Trophoblast cell (in vitro differentiated cells and primary cell): Measurements from ENCODE around the gene RNU2-63P.

Experiments
- DNase-seq, 2 donors: peaks; one replicate each; pipeline ENCODE4 v3.0.0-alpha.2; 2016
- H2AFZ ChIP-seq: 2 replicates; pipeline ENCODE4 v1.6.1; 2013; ENCODE audit warnings: low read length, moderate library complexity, mild to moderate bottlenecking; ENCODE audit not compliant: insufficient read depth, poor library complexity
- H2AK5ac ChIP-seq: 2 replicates; pipeline ENCODE4 v1.6.1; 2013; ENCODE audit warnings: mild to moderate bottlenecking, low read length
- H2BK120ac ChIP-seq: 2 replicates; pipeline ENCODE4 v1.6.1; 2013; ENCODE audit warnings: low read length, mild to moderate bottlenecking, moderate library complexity; ENCODE audit not compliant: insufficient read depth, poor library complexity
- H2BK12ac ChIP-seq: 2 replicates; pipeline ENCODE4 v1.6.1; 2013; ENCODE audit warnings: mild to moderate bottlenecking, low read length, moderate library complexity
- H2BK5ac ChIP-seq: 2 replicates; pipeline ENCODE4 v1.6.1; 2013; ENCODE audit warnings: low read length, low read depth, moderate library complexity, mild to moderate bottlenecking; ENCODE audit not compliant: poor library complexity
- H3K14ac ChIP-seq: 2 replicates; pipeline ENCODE4 v1.6.1; 2013; ENCODE audit warnings: mild to moderate bottlenecking, low read length
- H3K18ac ChIP-seq: 2 replicates; pipeline ENCODE4 v1.6.1; 2013; ENCODE audit warnings: mild to moderate bottlenecking, low read length
- H3K23ac ChIP-seq: 2 replicates; pipeline ENCODE4 v1.6.1; 2013; ENCODE audit warnings: low read length
- H3K27ac ChIP-seq: 2 replicates; pipeline ENCODE4 v1.5.1; 2013; ENCODE audit warnings: low read depth, mild to moderate bottlenecking, inconsistent platforms, low read length, moderate library complexity
- H3K27me3 ChIP-seq: 2 replicates; pipeline ENCODE4 v1.6.1; 2013; ENCODE audit warnings: inconsistent platforms, mild to moderate bottlenecking, low read length, moderate library complexity; ENCODE audit not compliant: insufficient read depth
- H3K36me3 ChIP-seq, 2 experiments: 1 replicate in 1 of 2; 2 replicates in 1 of 2; pipeline ENCODE4 v1.6.1; 2013; ENCODE audit warnings: low read length in 2 of 2, mild to moderate bottlenecking in 2 of 2, moderate library complexity in 1 of 2; ENCODE audit not compliant: insufficient read depth in 2 of 2, control insufficient read depth in 1 of 2
- H3K4ac ChIP-seq: 2 replicates; pipeline ENCODE4 v1.6.1; 2013; ENCODE audit warnings: low read depth, mild to moderate bottlenecking, low read length, moderate library complexity
- H3K4me1 ChIP-seq, 2 experiments: 1 replicate in 1 of 2; 2 replicates in 1 of 2; pipeline ENCODE4 v1.6.1; 2013; ENCODE audit warnings: low read length in 2 of 2, mild to moderate bottlenecking in 2 of 2, moderate library complexity in 1 of 2; ENCODE audit not compliant: insufficient read depth in 2 of 2, control insufficient read depth in 1 of 2
- H3K4me2 ChIP-seq: 2 replicates; pipeline ENCODE4 v1.6.1; 2013; ENCODE audit warnings: inconsistent platforms, mild to moderate bottlenecking, low read length, moderate library complexity
- H3K4me3 ChIP-seq: 2 replicates; pipeline ENCODE4 v1.5.1; 2013; ENCODE audit warnings: mild to moderate bottlenecking, low read depth, low read length, inconsistent platforms
- H3K79me1 ChIP-seq: one replicate; pipeline ENCODE4 v1.6.1; 2013; ENCODE audit warnings: low read length
- H3K79me2 ChIP-seq: 2 replicates; pipeline ENCODE4 v1.6.1; 2013; ENCODE audit warnings: low read length, mild to moderate bottlenecking; ENCODE audit not compliant: control insufficient read depth, insufficient read depth, poor library complexity
- H3K9ac ChIP-seq: 2 replicates; pipeline ENCODE4 v1.6.1; 2013; ENCODE audit warnings: mild to moderate bottlenecking, low read length
- H3K9me3 ChIP-seq: 2 replicates; pipeline ENCODE4 v1.6.1; 2013; ENCODE audit warnings: low read depth, mild to moderate bottlenecking, control low read depth, inconsistent platforms, low read length; ENCODE audit not compliant: insufficient read depth
- H4K12ac ChIP-seq: 2 replicates; pipeline ENCODE4 v1.6.1; 2013; ENCODE audit warnings: low read depth, mild to moderate bottlenecking, low read length, moderate library complexity
- H4K8ac ChIP-seq: 2 replicates; pipeline ENCODE4 v1.6.1; 2013; ENCODE audit warnings: low read depth, mild to moderate bottlenecking, low read length, moderate library complexity
- H4K91ac ChIP-seq: one replicate; pipeline ENCODE4 v1.6.1; 2013; ENCODE audit warnings: low read depth, mild to moderate bottlenecking, low read length, moderate library complexity
- WGBS: extraction: QIAGEN DNeasy Blood & Tissue Kit; methylation state at CpG from one replicate; pipeline ENCODE4 v1.1.7; 2013; ENCODE audit warnings: missing lambda C conversion rate; ENCODE audit not compliant: insufficient read length, insufficient coverage; ENCODE audit errors: extremely low coverage; 5-methylcytosine and 5-hydroxymethylcytosine counted together

Gene RNU2-63P

GRCh38 chr2:88036606-88037005 lies 20.3 kb upstream of the RNU2-63P start:
- no peak overlapping the region for H4K8ac ChIP-seq
- no peak for DNase-seq
- no peak overlapping the region for H4K12ac ChIP-seq
- no peak overlapping the region for H3K18ac ChIP-seq
- H2BK5ac ChIP-seq, result no peak overlapping the region
- H2AK5ac ChIP-seq, result no peak overlapping the region
- no peak overlapping the region for H3K9ac ChIP-seq
- no peak overlapping the region for H3K14ac ChIP-seq
- no peaks in the 10 kb centered on the region for H3K79me2 ChIP-seq
- H3K79me1 ChIP-seq, result no peaks in the 10 kb centered on the region
- no peak overlapping the region for H3K4me3 ChIP-seq
- no peak overlapping the region for H3K4me2 ChIP-seq
- H3K36me3 ChIP-seq, result peaks cover 1 to 3% of the 10 kb centered on the region in 2 experiments
- H2BK120ac ChIP-seq, result no peak overlapping the region
- H2BK12ac ChIP-seq, result no peak overlapping the region
- no peak overlapping the region for H2AFZ ChIP-seq
- no peak overlapping the region for H4K91ac ChIP-seq
- H3K27me3 ChIP-seq, result no peaks in the 10 kb centered on the region
- no peak overlapping the region for H3K27ac ChIP-seq
- H3K4ac ChIP-seq, result no peak overlapping the region
- H3K9me3 ChIP-seq, result no peaks in the 10 kb centered on the region
- H3K4me1 ChIP-seq, result no peaks in the 10 kb centered on the region
- H3K23ac ChIP-seq, result no peak overlapping the region

- Histone ChIP-seq H2BK120ac (no peak overlapping the region), H3K9me3 (no peaks in the 10 kb centered on the region), H3K4me3 (no peak overlapping the region), H4K8ac (no peak overlapping the region), H3K4me2 (no peak overlapping the region), H2BK5ac (no peak overlapping the region), H3K27ac (no peak overlapping the region), H3K4me1 (no peaks in the 10 kb centered on the region), H4K91ac (no peak overlapping the region), H2AK5ac (no peak overlapping the region), H3K79me1 (no peaks in the 10 kb centered on the region), H3K27me3 (no peaks in the 10 kb centered on the region), H2BK12ac (no peak overlapping the region), H2AFZ (no peak overlapping the region), H3K23ac (no peak overlapping the region), H3K4ac (no peak overlapping the region), H3K79me2 (no peaks in the 10 kb centered on the region), H4K12ac (no peak overlapping the region), H3K9ac (no peak overlapping the region), H3K36me3 (peaks cover 2 to 4% of the 10 kb centered on the region in 2 experiments), H3K18ac (no peak overlapping the region), H3K14ac (no peak overlapping the region)
- DNase-seq, result no peak
- WGBS, result no CpG with 5 or more reads among the region's 2 CpGs
These were observed 19.8 kb upstream of the RNU2-63P start for GRCh38 chr2:88036182-88036581.

DNA sequence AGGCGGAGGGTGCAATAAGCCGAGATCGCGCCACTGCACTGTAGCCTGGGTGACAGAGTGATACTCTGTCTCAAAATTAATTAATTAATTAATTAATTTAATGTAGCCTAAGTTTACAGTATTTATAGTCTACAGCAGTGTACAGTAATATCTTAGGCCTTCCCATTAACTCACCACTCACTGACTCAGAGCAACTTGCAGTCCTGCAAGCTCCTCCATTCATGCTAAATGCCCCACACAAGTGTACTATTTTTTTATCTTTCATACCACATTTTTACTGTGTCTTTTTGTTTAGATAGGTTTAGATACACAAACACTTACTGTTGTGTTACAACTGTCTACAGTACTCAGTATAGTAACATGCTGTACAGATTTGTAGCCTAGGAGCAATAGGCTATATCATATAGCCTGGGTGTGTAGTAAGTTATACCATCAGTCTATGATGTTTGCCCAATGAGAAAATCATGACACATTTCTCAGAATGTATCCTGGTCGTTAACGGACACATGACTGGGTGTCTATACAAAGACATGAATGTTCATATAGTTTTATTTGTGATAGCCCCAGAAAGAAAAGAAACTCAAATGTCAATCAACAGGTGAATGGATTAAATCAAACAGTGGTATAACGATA lies 15.8 kb upstream of the RNU2-63P start:
- no peak overlapping the region for H2AFZ ChIP-seq
- H3K79me1 ChIP-seq, result no peaks in the 10 kb centered on the region
- H4K91ac ChIP-seq, result no peak overlapping the region
- WGBS, result no CpG with 5 or more reads among the region's 7 CpGs
- no peak overlapping the region for H3K23ac ChIP-seq
- H4K12ac ChIP-seq, result no peak overlapping the region
- no peak overlapping the region for H3K4ac ChIP-seq
- no peak overlapping the region for H3K18ac ChIP-seq
- H3K79me2 ChIP-seq, result no peaks in the 10 kb centered on the region
- peaks cover 5 to 11% of the 10 kb centered on the region in 2 experiments for H3K36me3 ChIP-seq
- H4K8ac ChIP-seq, result no peak overlapping the region
- H3K4me2 ChIP-seq, result no peak overlapping the region
- no peak overlapping the region for H3K14ac ChIP-seq
- H2AK5ac ChIP-seq, result no peak overlapping the region
- H2BK12ac ChIP-seq, result no peak overlapping the region
- no peaks in the 10 kb centered on the region for H3K9me3 ChIP-seq
- H3K4me1 ChIP-seq, result no peaks in the 10 kb centered on the region
- H2BK5ac ChIP-seq, result no peak overlapping the region
- no peaks in the 10 kb centered on the region for H3K27me3 ChIP-seq
- no peak overlapping the region for H3K4me3 ChIP-seq
- H3K9ac ChIP-seq, result no peak overlapping the region
- H2BK120ac ChIP-seq, result no peak overlapping the region
- DNase-seq, result no peak
- H3K27ac ChIP-seq, result no peak overlapping the region

DNA sequence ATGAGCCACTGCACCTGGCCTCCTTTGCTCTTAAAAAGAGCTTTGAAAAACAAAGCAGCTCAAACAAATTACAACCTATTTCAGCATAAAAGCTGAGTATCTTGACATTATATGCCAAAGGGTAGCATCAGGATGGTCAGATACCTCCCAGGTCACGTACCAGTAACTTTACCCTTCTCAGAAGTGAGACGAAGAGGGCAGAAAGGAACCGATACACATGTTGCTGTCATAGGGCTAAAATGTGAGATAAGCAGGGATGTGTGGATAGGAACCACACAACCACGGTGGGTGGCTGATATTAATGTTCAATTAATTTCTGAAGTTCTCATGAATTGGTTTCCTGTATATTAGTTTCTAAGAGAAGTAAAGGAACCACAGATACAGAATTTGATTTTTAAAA lies 12.6 kb upstream of the RNU2-63P start:
- Histone ChIP-seq H3K18ac (no peak overlapping the region), H3K14ac (no peak overlapping the region), H3K4ac (no peak overlapping the region), H4K12ac (no peak overlapping the region), H4K91ac (no peak overlapping the region), H3K36me3 (peaks cover 5 to 11% of the 10 kb centered on the region in 2 experiments), H3K9ac (no peak overlapping the region), H3K27me3 (no peaks in the 10 kb centered on the region), H3K4me2 (no peak overlapping the region), H3K23ac (no peak overlapping the region), H2BK5ac (no peak overlapping the region), H3K79me1 (peaks cover 2% of the 10 kb centered on the region), H3K9me3 (no peaks in the 10 kb centered on the region), H2AFZ (no peak overlapping the region), H4K8ac (no peak overlapping the region), H3K79me2 (no peaks in the 10 kb centered on the region), H2BK120ac (no peak overlapping the region), H2BK12ac (no peak overlapping the region), H3K27ac (no peak overlapping the region), H3K4me3 (no peak overlapping the region), H2AK5ac (no peak overlapping the region), H3K4me1 (no peaks in the 10 kb centered on the region)
- no peak for DNase-seq
- no CpG with 5 or more reads among the region's 4 CpGs for WGBS
